ENCODE results near the gene XPOT.

Gene XPOT

DNA sequence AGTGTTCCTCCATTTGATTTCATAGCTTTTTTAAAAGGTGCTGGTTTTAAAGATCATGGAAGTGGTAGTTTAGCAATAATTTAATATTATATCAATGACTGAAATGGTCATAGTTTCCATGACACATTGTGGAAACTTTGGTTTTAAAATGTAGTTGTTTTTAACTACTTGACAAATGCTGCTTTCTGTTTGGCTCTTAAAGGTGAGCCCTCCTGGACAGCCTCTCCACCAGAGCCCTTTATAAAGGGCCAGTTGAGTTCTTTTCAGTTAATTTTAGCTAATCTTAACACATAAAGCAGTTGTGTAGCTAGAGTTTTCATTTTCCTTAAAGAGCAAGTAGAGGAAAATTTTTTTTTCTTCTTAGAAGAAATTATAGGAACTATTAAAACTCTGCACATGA, 14.0 kb downstream of the XPOT start:
- no peak for DNase-seq (ENCODE audit: low read depth in 2 of 2)

DNA sequence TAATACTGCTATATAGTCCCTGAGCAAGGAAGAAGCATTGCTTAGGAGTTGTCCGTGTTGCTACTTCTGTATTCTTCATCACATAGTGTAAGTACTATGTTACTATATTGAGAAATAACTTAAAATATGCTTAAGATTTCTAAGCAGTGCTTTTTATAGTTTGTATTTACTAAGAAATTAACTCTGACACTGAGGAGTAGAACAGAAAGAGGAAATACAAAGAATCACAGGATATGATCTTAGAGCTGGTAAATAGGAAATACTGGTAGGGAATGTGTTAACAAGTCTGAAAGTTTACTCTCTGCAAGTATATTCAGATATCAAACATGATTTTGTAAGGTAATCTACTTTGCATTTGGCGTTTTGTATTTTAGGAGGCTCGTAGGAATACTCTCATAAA, 15.5 kb downstream of the XPOT start:
- DNase-seq (ENCODE audit: low read depth in 2 of 2), result no peak

DNA sequence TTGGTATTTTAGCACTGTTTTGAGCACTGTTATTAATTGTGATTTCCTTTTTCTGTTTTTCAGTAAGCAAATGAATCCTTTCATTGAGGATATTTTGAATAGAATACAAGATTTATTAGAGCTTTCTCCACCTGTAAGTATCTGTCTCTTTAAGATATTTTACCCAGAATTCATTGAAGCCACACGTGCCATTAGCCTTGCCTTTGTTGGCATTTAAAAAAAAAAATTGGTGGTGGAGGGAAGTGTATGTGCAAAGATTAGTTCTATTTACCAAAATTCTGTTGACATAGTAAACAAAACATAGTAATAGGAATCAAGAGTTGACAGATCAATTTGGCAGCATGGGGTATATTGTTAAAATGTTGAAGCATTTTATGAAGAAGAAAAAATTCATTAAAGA, 23.8 kb downstream of the XPOT start:
- no peak for DNase-seq (ENCODE audit: low read depth in 2 of 2)

DNA sequence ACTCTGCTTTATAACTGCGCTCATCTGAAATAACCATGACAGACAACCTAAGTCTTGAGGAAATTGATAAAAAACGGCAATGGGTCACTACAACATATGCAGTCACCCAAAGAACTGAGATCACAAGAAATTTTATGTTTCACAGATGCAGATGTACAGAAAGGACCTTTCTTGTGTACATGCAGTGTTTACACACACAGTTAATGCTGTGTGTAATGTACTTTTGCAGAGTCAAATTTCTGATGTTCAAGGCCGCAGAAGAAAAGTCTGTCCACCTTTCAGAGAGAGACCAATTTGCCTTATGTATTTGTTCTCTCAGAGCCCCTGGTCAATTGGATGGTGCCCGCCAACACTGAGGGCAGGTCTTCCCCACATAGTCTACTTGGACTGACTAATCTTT, 24.8 kb downstream of the XPOT start:
- no peak for DNase-seq (ENCODE audit: low read depth in 2 of 2)

DNA sequence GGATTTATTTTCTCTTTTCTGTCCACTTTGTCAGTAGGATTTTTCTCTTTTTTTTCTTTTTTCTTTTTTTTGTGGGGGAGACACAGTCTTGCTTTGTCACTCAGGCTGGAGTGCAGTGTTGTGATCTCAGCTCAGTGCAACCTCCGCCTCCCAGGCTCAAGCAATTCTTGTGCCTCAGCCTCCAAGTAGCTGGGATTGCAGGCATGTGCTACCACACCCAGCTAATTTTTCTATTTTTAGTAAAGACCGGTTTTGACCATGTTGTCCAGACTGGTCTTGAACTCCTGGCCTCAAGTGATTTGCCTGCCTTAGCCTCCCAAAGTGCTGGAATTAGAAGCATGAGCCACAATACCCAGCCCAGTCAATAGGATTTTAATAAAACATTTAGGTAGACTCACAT, 26.7 kb downstream of the XPOT start:
- DNase-seq (ENCODE audit: low read depth in 2 of 2), result no peak

DNA sequence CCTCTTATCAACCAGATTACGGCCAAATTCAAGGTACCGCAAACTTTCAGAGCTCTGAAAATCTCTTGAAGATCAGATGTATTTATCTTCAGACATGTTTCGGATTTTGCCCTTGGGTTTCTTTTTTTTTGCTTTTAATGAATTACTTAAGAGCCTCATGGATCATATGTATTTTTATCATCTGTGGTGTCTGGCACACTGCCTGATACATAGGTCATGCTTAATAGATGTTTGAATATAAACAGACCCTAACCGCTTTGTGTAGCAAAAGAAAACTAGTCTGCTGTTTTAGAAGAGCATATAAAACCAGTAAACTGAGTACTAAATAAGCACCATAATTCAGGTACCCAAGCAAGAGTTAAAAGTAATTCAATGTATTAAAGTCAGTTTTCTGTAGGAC, 27.6 kb downstream of the XPOT start:
- no peak for DNase-seq (ENCODE audit: low read depth in 2 of 2)

DNA sequence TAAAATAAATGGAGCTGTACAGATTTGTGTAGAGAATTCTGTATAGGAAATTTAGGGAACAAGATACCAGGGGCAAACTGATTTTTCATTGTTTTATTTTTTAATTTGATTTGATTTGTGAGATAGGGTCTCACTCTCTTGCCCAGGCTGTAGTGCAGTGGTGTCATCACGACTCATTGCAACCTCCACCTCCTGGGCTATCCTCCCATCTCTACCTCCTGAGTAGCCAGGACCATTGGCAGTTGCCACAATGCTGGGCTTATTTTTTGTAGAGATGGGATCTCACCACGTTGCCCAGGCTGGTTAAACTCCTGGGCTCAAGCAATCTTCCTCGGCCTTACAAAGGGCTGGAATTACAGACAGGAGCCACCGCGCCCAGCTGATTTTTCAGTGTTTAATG, 29.7 kb downstream of the XPOT start:
- no peak for DNase-seq (ENCODE audit: low read depth in 2 of 2)

DNA sequence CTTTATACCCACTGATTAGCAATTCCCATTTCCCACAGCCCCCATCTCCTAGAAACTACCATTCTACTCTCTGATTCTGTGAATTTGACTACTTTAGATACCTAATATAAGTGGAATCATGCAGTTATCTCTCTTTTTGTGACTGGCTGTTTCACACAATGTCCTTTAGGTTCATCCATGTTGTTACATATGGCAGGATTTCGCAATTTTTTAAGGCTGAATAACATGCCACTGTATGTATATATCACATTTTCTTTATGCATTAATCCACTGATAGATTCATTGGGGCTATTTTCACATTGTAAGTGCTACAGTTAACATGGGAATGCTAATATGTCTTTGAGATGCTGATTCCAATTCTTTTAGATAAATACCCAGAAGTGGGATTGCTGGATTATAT, 35.9 kb downstream of the XPOT start:
- DNase-seq (ENCODE audit: low read depth in 2 of 2), result no peak

DNA sequence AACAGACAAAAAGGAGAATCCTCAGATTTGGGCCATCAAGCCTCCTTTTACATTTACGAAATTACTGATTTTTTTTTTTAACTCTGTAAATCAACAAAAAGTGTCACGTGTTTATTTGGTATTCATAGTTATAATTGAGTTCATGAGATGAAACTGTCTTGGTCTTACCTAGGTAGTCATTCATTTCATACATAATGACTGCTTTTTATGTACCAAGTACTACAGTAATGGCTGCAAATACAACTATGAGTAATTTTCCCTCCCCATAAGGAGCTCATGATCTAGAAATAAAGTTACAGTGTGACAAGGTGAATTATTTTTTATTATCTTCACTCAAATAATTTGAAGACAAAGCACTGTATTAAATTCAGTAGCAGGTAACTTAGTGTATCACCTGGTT, 41.3 kb downstream of the XPOT start:
- DNase-seq (ENCODE audit: low read depth in 2 of 2), result no peak

DNA sequence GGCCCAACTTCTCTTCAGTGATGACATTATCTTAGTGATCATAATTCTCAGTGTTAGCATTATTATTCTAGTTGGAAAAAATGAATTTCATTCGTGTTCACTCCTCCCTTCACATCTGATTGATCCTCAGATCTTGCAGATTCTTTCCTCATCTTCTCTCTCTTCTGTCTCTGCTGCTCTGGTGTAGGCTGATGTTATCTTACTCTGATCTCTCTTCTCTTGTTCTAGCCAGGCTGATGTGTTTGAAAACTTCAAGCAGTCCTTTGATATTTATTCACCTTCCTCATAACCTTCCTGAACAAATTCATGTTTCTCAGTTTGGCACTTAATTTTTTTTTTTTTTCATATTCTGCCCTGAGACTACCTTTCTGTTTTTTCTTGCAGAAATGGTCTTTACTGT, 42.1 kb downstream of the XPOT start:
- no peak for DNase-seq (ENCODE audit: low read depth in 2 of 2)

DNA sequence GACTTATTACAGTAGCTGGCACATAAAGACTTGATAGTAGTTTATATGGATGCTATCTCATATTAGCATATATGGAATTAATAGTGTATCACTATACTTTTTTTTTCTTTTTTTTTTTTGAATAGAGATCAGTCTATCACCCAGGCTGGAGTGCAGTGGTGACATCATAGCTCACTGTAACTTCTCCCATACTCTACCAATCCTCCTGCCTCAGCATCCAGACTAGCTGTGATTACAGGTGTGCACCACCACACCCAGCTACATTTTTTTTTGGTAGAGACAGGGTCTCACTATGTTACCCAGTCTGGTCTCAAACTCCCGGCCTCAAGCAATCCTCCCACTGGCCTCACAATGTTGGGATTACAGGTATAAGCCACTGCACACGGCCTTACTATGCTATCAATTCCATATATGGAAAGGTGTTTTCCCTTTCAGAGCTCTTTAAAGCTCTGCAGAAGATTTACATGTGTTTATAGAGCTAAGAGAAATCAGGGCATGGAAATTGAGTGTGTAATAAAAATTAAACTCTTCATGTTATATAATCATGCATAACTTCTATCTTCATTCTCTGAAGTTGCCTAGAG, 46.0 kb downstream of the XPOT start:
- no peak for DNase-seq (ENCODE audit: low read depth in 2 of 2)

DNA sequence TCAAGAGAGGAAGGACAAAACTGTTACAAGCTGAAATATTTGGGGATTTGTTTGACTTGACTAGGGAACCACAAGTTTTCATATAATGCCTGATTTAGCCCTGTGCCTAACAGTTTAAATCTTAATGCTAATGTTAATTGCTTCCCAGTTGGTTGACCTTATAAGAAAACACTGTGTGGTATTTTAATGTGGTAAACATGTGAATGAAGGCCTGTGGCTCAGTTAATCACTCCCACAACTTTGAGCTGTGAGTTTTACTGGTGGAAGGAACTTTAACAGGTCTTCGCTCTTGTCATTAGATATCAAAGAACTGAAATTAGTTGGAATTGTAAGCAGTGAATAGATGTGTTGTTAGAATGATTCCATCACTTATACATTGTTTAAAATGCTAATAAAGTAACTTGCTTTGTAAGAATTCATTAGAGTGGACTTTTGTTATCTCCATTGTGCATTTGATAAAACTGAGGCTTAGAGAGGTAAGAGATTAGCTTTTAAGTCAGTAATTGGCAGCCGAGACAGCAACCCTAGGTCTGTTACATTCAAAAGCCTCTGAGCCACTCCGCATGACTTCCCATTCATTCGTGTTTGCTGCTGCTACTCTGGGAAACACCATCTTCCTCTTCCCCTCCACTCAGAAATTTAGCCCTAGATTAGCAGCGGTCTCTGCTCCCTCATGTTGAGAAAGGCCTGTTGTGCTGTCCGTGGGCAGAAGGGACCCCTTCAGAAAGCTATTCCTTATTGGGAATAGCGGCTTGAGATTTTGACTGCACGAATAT, 46.7 kb downstream of the XPOT start:
- no peak for DNase-seq (ENCODE audit: low read depth in 2 of 2)

DNA sequence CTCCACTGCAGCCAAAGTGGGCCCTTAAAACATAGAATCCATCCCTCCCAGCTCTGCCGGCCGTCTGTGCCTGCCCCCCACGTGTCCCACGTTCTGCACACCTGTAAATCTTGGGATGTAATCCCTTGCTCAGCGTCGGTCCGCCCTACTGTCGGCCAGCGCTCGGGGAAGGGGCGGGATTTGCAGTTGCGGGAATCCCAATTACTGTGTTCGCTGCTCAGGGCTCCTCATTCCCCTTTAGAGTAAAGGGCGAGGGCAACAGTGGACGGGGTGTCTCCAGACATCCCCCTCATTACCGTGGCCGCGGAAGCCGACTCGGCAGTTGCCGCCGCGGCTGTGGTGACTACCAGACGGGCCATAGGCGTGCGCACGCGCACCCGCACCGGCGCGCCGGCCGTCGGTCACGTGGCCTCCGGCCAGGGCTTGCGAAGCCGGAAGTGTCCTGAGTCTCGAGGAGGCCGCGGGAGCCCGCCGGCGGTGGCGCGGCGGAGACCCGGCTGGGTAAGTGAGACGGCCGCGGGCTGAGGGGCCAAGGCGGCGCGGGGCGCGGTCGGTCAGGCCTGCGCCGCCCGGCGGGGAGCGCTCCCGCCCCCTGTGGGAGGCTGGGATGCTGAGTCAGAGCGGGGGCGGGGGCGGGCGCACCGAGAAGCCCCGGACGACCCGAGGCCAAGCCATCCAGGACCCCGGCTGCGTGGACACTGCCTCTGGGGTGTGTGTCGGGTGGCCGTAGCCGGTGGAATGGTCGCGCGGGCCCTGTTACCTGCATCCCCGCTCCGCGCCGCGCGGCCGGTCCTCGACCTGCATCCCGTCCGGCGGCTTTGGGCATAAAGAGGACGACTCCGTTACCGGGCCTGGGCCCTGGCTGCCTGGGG, 47.7 kb downstream of the XPOT start, which contains the start of gene TBK1:
Gene TBK1 (plus strand): TSS at position 434 of the 872 bp plus-strand sequence. CDS start 3,751 bp downstream, outside the sequence.
- DNase-seq (ENCODE audit: low read depth in 2 of 2), result peak; percentile 37 to 56

DNA sequence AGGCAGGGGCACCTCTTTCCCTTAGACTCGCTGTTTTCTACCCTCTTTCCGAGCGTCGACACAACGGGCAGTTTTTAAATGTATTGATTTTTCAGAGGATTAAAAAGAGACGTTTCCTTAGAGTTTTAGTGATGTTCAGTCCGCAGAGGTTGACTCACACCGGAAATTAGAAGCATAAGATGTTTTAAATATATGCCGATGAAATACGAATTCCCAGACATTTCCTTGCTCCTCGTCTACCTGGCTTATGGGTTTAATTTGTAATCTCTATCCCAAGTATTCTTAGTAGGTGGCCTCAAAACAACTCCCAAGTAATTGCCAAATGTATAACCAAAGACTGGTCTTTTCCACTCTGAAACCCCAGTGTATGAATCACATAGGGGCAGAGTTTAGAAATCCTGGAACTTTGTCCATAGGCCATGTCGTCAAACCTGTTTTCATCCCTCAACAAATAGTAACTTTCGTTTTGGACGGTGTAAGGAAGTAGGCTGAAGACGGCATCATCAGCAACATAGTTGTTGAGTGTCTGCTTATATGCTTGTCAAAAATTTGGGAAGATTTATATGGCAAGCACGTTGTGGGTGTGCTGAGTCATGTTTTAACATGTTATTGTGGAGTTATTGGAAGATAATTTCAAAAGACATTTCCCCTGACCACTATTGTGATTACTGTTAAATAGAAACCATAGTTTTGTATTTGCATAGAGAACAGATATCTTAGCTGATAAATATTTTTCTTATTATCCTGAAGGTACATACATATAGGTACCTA, 48.6 kb downstream of the XPOT start:
- DNase-seq (ENCODE audit: low read depth in 2 of 2), result no peak

DNA sequence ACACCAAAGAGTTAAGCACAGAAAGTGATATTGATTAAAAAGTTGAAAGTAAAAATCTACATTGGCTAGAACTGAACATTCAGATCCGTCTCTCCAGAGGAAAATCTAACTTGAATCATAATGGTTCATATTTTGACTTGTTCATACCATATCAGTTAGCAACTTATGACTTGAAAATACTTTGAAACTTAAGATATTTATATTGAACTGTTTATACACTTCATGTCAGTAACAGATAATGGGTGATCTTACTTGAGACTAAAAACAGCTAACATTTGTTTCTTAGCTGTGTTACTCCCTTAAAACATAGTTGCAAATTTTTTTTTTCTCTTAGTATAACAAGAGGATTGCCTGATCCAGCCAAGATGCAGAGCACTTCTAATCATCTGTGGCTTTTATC, 51.3 kb downstream of the XPOT start:
- DNase-seq (ENCODE audit: low read depth in 2 of 2), result no peak

DNA sequence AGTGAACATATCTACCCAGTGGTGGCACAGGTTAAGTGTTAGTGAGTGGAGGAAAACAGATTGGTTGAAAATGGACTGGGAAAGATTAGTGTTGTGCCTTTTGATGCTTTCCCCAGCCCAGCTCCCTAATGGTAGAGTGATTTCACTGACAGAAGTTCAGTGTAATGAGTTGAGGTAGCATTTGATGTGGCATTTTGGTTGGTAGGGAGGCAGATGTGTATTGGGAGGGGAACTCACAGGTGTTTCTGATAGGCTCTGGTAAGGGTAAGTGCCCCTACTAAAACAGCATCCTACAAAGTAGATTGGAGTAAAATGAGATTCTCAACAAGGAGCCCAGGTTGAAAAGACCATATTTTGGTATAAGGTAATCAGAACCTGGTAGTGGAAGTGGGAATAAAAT, 51.9 kb downstream of the XPOT start:
- no peak for DNase-seq (ENCODE audit: low read depth in 2 of 2)

DNA sequence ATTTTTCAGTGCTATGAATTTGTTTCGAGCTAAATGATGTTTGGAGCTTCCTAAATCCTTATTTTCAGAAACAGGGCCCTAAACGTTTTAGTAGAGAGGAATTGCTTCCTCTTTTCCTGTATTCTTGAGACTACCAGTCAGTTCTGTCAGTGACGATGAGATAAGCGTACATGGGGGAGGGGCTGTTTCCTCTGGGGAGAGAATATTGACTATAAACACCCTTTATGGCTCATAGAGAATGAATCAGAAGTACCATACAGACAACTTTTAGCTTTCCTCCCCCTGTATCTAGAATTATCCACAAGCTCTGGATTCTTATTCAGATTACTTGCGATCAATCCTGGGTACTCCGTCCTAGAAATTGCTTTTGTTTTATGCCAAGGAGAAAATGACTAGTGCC, 52.8 kb downstream of the XPOT start:
- peak in 1 of 2 donors; percentile 23 for DNase-seq (ENCODE audit: low read depth in 2 of 2)

DNA sequence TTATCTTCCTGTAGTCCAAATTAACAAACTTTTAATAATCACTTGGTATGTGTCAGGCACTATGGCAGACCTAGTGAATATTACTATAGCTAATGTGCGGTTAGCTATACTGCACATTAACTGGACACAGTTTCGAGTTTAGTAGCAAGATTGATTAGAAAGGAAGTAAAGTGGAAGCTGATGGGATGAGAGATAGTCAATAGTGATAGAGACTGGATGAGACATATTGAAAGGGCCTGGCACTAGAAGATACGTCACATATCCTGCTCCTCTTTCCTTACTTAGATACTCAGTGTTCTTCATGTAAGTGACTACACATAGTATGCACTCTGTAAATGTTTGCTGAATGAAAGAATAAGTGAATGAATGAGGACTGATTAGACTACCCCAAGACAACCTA, 53.3 kb downstream of the XPOT start:
- no peak for DNase-seq (ENCODE audit: low read depth in 2 of 2)

DNA sequence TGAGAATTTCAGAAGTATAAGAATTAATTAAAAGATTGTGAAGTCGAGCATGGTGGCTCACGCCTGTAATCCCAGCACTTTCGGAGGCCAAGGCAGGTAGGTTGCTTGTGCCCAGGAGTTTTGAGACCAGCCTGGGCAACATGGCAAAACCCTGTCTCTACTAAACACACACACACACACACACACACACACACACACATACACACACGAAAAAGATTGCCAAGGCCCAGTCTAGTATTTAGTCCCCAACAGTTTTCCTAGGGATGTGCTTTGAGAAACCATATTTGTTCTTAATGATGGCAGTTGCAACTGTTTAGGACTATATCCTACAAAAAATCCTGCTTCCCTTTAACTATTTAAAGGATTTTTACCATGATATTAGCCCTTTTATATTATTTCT, 53.7 kb downstream of the XPOT start:
- DNase-seq (ENCODE audit: low read depth in 2 of 2), result no peak

DNA sequence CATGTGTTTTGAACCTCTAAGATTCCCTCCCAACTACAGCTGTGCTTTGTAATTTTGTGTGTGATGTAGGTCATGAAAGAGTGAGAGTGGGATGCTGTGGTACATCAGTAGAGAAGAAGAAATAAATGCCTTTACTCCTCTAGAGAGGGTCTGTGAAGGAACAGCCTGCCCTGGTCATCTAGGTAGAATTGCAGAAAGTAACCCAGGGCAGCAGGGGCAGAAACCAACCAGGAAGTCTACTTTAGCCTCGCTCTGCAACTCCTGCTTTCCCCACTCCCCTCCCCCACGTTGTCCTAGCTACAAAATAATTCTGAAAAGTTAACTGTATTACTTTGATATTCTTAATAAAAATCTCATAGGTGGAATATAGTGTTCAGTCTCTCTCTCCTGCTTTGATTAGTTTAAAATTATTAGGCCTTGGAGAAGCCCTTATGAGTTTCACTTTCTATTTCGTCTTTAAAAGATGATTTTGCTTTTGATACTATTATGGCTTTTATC, 55.3 kb downstream of the XPOT start:
- no peak for DNase-seq (ENCODE audit: low read depth in 2 of 2)

DNA sequence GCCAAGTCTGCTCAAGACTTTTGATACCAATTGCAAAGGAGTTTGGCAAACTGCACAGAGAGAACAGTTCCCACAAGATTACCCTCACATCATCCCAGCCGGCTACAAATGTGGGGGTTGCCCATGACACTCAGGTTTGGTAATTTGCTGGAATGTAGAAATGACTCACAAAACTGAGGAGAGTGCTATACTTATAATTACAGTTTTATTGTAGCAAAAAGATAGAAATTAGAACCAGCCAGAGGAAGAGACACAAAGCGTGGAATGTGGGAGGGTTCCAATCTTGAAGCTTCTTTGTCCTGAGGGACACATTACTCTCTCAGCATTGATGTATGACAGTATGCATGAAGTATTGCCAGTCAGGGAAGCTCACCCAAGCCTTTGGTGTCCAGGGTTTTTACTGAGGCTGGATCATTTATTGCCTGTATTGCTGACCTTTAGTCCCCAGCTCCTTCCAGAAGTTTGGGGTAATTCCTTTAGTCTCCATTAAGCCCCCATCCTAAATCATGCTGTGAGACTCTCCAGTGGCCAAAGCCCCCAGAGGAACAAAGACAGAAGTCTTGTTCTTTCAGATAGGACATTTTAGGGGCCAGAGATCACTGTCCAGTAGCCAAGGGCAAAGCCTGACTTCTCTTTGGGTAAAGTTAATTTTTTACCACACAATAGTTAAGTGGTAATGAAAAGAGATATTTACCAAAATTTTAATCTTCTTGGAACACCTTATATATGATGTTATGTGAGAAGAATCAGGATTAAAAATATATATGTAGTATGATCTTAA, 57.6 kb downstream of the XPOT start:
- DNase-seq (ENCODE audit: low read depth in 2 of 2), result no peak
